ENCODE measurements around the gene GLIS1. TPM values are rescaled to one million over a fixed set of nuclear protein-coding genes. Genes with fewer than 3 reads are reported as not detected.

The GLIS1 gene
- total RNA-seq, 2 donors from 2014 or later = not detected

- ATAC-seq (no peak), DNase-seq (ENCODE audit: low spot score) (no peak)
- Mint-ChIP-seq H3K9me3 (no peaks in the 10 kb centered on the region), H3K4me3 (no peak overlapping the region), H3K27ac (no peak overlapping the region), H3K4me1 (ENCODE audit: low read depth in 2 of 2) (peaks cover 0 to 3% of the 10 kb centered on the region in 2 donors), H3K27me3 (no peaks in the 10 kb centered on the region), H3K36me3 (no peaks in the 10 kb centered on the region)
Measured at GRCh38 chr1:53462769-53463501, 276.0 kb downstream of the GLIS1 start.

GRCh38 chr1:53462193-53462592 is 276.8 kb downstream of the GLIS1 start:
- H3K36me3 Mint-ChIP-seq = no peaks in the 10 kb centered on the region
- H3K27ac Mint-ChIP-seq = no peak overlapping the region
- no peak for DNase-seq (ENCODE audit: low spot score)
- ATAC-seq = no peak
- no peak overlapping the region for H3K4me3 Mint-ChIP-seq
- H3K4me1 Mint-ChIP-seq (ENCODE audit: low read depth in 2 of 2) = no peaks in the 10 kb centered on the region
- no peaks in the 10 kb centered on the region for H3K27me3 Mint-ChIP-seq
- H3K9me3 Mint-ChIP-seq = no peaks in the 10 kb centered on the region

- H3K27ac Mint-ChIP-seq = no peak overlapping the region
- no peaks in the 10 kb centered on the region for H3K4me1 Mint-ChIP-seq (ENCODE audit: low read depth in 2 of 2)
- no peak overlapping the region for H3K4me3 Mint-ChIP-seq
- H3K9me3 Mint-ChIP-seq = no peaks in the 10 kb centered on the region
- no peaks in the 10 kb centered on the region for H3K27me3 Mint-ChIP-seq
- no peak for DNase-seq (ENCODE audit: low spot score)
- ATAC-seq = peak; percentile 13 to 25
- H3K36me3 Mint-ChIP-seq = no peaks in the 10 kb centered on the region
Measured at GRCh38 chr1:53461323-53462044, 277.5 kb downstream of the GLIS1 start.

GRCh38 chr1:53460666-53461322 is 278.2 kb downstream of the GLIS1 start:
- H3K4me3 Mint-ChIP-seq = no peak overlapping the region
- no peaks in the 10 kb centered on the region for H3K27me3 Mint-ChIP-seq
- H3K36me3 Mint-ChIP-seq = no peaks in the 10 kb centered on the region
- ATAC-seq (no peak), DNase-seq (ENCODE audit: low spot score) (no peak)
- no peaks in the 10 kb centered on the region for H3K9me3 Mint-ChIP-seq
- H3K27ac Mint-ChIP-seq = peak overlapping the region in 1 of 2 donors; percentile 38
- no peaks in the 10 kb centered on the region for H3K4me1 Mint-ChIP-seq (ENCODE audit: low read depth in 2 of 2)

GRCh38 chr1:53460211-53460634 is 278.7 kb downstream of the GLIS1 start:
- DNase-seq (ENCODE audit: low spot score) = no peak
- H3K4me1 Mint-ChIP-seq (ENCODE audit: low read depth in 2 of 2) = no peaks in the 10 kb centered on the region
- ATAC-seq = no peak
- no peak overlapping the region for H3K4me3 Mint-ChIP-seq
- peak overlapping the region in 1 of 2 donors; percentile 38 for H3K27ac Mint-ChIP-seq
- H3K36me3 Mint-ChIP-seq = no peaks in the 10 kb centered on the region
- H3K27me3 Mint-ChIP-seq = no peaks in the 10 kb centered on the region
- no peaks in the 10 kb centered on the region for H3K9me3 Mint-ChIP-seq

- Mint-ChIP-seq H3K4me3 (no peak within 1 kb of the TSS), H3K36me3 (no peaks in the 10 kb centered on the region), H3K9me3 (no peaks in the 10 kb centered on the region), H3K27me3 (no peaks in the 10 kb centered on the region), H3K27ac (peak within 1 kb of the TSS in 1 of 2 donors; percentile 38), H3K4me1 (ENCODE audit: low read depth in 2 of 2) (no peaks in the 10 kb centered on the region)
- ATAC-seq (no peak), DNase-seq (ENCODE audit: low spot score) (no peak)
Measured at GRCh38 chr1:53459321-53460175, 279.4 kb downstream of the GLIS1 start, which contains the start of gene DMRTB1. Gene DMRTB1 (plus strand): TSS chr1:53459399. CDS start chr1:53459454, 55 bp downstream.

- no peaks in the 10 kb centered on the region for H3K9me3 Mint-ChIP-seq
- ATAC-seq (no peak), DNase-seq (ENCODE audit: low spot score) (no peak)
- no peaks in the 10 kb centered on the region for H3K4me1 Mint-ChIP-seq (ENCODE audit: low read depth in 2 of 2)
- H3K27ac Mint-ChIP-seq = no peak overlapping the region
- H3K27me3 Mint-ChIP-seq = no peaks in the 10 kb centered on the region
- H3K4me3 Mint-ChIP-seq = no peak overlapping the region
- no peaks in the 10 kb centered on the region for H3K36me3 Mint-ChIP-seq
Measured at GRCh38 chr1:53458634-53459033, 280.3 kb downstream of the GLIS1 start.

Other genes with a start within 250 kb of the GLIS1 start
- gene NDC1, start 99.1 kb upstream of the GLIS1 start, total RNA-seq = 10 to 100 TPM; 23.4 to 44.9 TPM
- 10 to 100 TPM; 16.9 to 25.3 TPM for gene YIPF1, start 150.6 kb upstream of the GLIS1 start, total RNA-seq
- not detected for gene DIO1, start 155.0 kb upstream of the GLIS1 start, total RNA-seq
- gene IFT25, start 206.5 kb upstream of the GLIS1 start, total RNA-seq = 10 to 100 TPM; 61.8 to 71.2 TPM
- gene LRRC42, start 207.2 kb upstream of the GLIS1 start, total RNA-seq = 10 to 100 TPM; 19.2 to 21.8 TPM

Data from natural killer cell treated with Interleukin-12 subunit alpha and Interleukin-12 subunit beta and Interleukin-15 and Interleukin-18, amount 100 ng/mL, for 72 hours (primary cell).